ENCODE data around the gene CCL16.

DNA sequence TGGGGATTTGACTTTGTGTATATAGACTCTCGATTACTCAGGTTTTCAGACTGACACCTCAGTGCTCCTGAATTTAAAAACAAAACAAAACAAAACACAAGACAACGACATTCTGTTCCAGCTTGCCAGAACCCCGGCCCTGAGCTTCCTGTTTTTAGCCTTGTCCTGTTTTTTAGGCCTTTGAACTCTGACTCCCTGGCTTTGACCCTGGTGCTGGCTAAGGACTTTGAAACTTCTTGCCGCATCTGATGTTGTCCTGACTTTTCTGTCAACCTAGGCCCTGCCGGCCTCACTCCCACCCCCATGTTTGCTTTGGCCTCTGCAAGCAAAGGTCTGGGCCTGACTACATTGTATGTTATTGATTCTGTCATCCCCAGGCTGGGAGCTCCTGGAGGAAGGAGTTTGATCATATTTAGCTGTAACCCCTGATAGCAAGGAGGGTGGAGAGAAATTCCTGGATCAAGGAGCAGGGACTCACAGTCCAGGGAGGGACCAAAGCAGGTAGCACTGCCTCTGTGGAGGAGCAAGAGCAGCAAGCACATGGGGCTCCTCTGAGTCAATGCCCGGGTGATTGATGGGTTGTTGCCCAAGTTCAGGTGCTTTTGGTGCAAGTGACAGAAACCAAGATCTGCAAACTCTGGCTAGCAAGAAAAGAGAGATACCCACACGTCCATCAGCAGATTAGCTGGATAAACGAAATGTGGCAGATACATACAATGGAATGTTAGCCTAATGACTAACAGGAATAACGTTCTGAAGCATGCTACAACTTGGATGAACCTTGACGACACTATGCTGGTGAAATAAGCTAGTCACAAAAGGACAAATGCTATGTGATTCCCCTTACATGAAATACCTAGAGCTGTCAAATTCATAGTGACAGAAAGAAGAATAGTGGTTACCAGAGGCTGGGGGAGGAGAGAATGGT is 7.7 kb downstream of the CCL16 start:
- no peak for TF ChIP-seq EZH2phosphoT487 (IDR thresholded peaks at IDR 0.05; ENCODE audit: borderline replicate concordance, low read depth, low read length)
- TF ChIP-seq, protein P1, sequence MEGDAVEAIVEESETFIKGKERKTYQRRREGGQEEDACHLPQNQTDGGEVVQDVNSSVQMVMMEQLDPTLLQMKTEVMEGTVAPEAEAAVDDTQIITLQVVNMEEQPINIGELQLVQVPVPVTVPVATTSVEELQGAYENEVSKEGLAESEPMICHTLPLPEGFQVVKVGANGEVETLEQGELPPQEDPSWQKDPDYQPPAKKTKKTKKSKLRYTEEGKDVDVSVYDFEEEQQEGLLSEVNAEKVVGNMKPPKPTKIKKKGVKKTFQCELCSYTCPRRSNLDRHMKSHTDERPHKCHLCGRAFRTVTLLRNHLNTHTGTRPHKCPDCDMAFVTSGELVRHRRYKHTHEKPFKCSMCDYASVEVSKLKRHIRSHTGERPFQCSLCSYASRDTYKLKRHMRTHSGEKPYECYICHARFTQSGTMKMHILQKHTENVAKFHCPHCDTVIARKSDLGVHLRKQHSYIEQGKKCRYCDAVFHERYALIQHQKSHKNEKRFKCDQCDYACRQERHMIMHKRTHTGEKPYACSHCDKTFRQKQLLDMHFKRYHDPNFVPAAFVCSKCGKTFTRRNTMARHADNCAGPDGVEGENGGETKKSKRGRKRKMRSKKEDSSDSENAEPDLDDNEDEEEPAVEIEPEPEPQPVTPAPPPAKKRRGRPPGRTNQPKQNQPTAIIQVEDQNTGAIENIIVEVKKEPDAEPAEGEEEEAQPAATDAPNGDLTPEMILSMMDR (conservative IDR thresholded peaks at IDR 0.05; ENCODE audit: low read length): no peak
